Activated CD8-positive, alpha-beta T cell treated with anti-CD3 and anti-CD28 coated beads, Interleukin-2, amount 10 ng/mL, durations not matched to agents 7 days and 5 days (primary cell): Measurements from ENCODE around the gene OR4M1. TPM values are rescaled to one million over a fixed set of nuclear protein-coding genes. Genes with fewer than 3 reads are reported as not detected.
"Not testable (repeated sequence)": the region's sequence is repeated elsewhere in the genome, so short reads cannot be mapped to it uniquely, and the experiment has no call there.

Source experiments
- ATAC-seq: fragments of 150-1000 bp; cut with Tn5 transposase; one replicate; pipeline ENCODE4 v1.10.0; 2021; ENCODE audit warnings: moderate library complexity
- CTCF ChIA-PET: fragments of 350-600 bp; sonication (Branson Sonifier 250); formaldehyde crosslinking; loops from one replicate; lab custom pipeline; 2021; ENCODE audit warnings: antibody characterized with exemption; lab: Charles Lee
- POLR2A ChIA-PET: fragments of 350-600 bp; sonication (Branson Sonifier 250); formaldehyde crosslinking; loops from one replicate; lab custom pipeline; 2021; ENCODE audit warnings: antibody characterized with exemption; lab: Charles Lee
- DNase-seq: peaks from one replicate; pipeline ENCODE4 v3.0.0-alpha.2; 2020
- H3K27ac Mint-ChIP-seq: one replicate; pipeline ENCODE4 v1.8.0; 2021; ENCODE audit warnings: mild to moderate bottlenecking, mixed read lengths
- H3K27me3 Mint-ChIP-seq: one replicate; pipeline ENCODE4 v1.8.0; 2021; ENCODE audit warnings: low read depth, mixed read lengths
- H3K36me3 Mint-ChIP-seq: one replicate; pipeline ENCODE4 v1.8.0; 2021; ENCODE audit warnings: low read depth, mixed read lengths
- H3K4me1 Mint-ChIP-seq: one replicate; pipeline ENCODE4 v1.8.0; 2021; ENCODE audit warnings: low read depth, mixed read lengths
- H3K4me3 Mint-ChIP-seq: one replicate; pipeline ENCODE4 v1.8.0; 2021; ENCODE audit warnings: mild to moderate bottlenecking, mixed read lengths
- H3K9me3 Mint-ChIP-seq: one replicate; pipeline ENCODE4 v1.8.0; 2022; ENCODE audit warnings: mixed read lengths; ENCODE audit not compliant: insufficient read depth
- total RNA-seq, 2 experiments: library from RNA; stranded (reverse); gene quantifications; one replicate each; pipeline ENCODE4 v1.2.3, GENCODE V29; 2021

Gene OR4M1
- total RNA-seq, 2 experiments from 2014 or later = not detected

DNA sequence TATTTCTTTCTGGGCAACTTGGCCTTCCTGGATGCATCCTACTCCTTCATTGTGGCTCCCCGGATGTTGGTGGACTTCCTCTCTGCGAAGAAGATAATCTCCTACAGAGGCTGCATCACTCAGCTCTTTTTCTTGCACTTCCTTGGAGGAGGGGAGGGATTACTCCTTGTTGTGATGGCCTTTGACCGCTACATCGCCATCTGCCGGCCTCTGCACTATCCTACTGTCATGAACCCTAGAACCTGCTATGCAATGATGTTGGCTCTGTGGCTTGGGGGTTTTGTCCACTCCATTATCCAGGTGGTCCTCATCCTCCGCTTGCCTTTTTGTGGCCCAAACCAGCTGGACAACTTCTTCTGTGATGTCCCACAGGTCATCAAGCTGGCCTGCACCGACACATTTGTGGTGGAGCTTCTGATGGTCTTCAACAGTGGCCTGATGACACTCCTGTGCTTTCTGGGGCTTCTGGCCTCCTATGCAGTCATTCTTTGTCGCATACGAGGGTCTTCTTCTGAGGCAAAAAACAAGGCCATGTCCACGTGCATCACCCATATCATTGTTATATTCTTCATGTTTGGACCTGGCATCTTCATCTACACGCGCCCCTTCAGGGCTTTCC lies 54.4 kb downstream of the OR4M1 start:
- H3K4me1 Mint-ChIP-seq, DNase-seq, H3K9me3 Mint-ChIP-seq, CTCF ChIA-PET, H3K27ac Mint-ChIP-seq, H3K27me3 Mint-ChIP-seq, POLR2A ChIA-PET, H3K36me3 Mint-ChIP-seq, ATAC-seq, H3K4me3 Mint-ChIP-seq: not testable (repeated sequence)

DNA sequence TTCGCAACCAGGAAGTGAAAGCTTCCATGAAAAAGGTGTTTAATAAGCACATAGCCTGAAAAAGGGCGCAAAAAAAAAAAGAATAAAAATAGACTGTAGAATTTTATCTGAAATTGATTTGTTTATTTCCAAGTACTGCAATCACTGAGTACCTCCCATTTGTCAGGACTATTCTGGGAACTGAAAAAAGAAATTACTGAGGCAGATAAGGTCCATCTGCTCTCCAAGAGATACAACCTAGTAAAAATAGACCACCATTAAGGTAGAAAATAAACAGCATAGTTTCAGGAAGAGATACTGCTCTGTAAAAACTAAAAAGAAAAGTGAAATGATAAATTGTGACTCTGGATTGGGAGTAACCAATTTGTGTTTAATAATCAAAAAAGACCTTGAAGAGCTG lies 55.0 kb downstream of the OR4M1 start:
- no peaks in the 10 kb centered on the region for H3K27me3 Mint-ChIP-seq
- H3K4me3 Mint-ChIP-seq = no peak overlapping the region
- H3K4me1 Mint-ChIP-seq = no peaks in the 10 kb centered on the region
- H3K36me3 Mint-ChIP-seq = no peaks in the 10 kb centered on the region
- DNase-seq = no peak
- POLR2A ChIA-PET = no interaction called here
- ATAC-seq = no peak
- CTCF ChIA-PET = no interaction called here
- no peaks in the 10 kb centered on the region for H3K9me3 Mint-ChIP-seq
- no peak overlapping the region for H3K27ac Mint-ChIP-seq

Other genes starting within 250 kb of the OR4M1 start
- not detected for gene OR11H2, start 59.6 kb upstream of the OR4M1 start, total RNA-seq
- not detected for gene OR4Q3, start 29.9 kb upstream of the OR4M1 start, total RNA-seq
- not detected for gene OR4N2, start 30.3 kb downstream of the OR4M1 start, total RNA-seq
- gene OR4K2, start 101.6 kb downstream of the OR4M1 start, total RNA-seq = not detected
- gene OR4K5, start 147.1 kb downstream of the OR4M1 start, total RNA-seq = not detected
- not detected for gene OR4K1, start 157.4 kb downstream of the OR4M1 start, total RNA-seq
- gene OR4K15, start 202.1 kb downstream of the OR4M1 start, total RNA-seq = not detected
- not detected for gene OR4Q2, start 228.7 kb downstream of the OR4M1 start, total RNA-seq
- not detected for gene OR4K14, start 245.8 kb downstream of the OR4M1 start, total RNA-seq